ENCODE data around the gene PRKAR1B.

DNA sequence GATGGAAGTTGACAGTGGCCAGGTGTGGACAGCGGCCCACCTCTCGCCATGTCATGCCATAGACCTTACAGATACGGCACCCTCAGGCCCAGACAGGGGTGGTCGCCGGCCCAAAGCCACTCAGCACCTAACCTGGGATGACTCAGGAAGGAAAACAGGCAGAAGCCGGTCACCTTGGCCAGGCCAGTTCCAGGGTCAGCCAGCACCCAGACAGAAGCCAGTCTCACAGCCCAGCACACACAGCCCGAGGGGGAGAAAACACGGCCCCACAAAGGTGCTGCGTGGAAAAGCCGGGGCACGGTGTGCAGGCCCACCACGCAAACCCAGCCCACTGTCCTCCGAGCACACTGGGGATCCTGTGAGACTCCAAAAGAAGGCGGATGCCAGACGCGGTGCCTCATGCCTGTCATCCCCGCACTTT is 95.8 kb downstream of the PRKAR1B start:
- TF ChIP-seq, protein P1, sequence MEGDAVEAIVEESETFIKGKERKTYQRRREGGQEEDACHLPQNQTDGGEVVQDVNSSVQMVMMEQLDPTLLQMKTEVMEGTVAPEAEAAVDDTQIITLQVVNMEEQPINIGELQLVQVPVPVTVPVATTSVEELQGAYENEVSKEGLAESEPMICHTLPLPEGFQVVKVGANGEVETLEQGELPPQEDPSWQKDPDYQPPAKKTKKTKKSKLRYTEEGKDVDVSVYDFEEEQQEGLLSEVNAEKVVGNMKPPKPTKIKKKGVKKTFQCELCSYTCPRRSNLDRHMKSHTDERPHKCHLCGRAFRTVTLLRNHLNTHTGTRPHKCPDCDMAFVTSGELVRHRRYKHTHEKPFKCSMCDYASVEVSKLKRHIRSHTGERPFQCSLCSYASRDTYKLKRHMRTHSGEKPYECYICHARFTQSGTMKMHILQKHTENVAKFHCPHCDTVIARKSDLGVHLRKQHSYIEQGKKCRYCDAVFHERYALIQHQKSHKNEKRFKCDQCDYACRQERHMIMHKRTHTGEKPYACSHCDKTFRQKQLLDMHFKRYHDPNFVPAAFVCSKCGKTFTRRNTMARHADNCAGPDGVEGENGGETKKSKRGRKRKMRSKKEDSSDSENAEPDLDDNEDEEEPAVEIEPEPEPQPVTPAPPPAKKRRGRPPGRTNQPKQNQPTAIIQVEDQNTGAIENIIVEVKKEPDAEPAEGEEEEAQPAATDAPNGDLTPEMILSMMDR (IDR thresholded peaks at IDR 0.05) = no peak
- no peak for TF ChIP-seq POLR2A (IDR thresholded peaks at IDR 0.05)
- TF ChIP-seq EP300 (IDR thresholded peaks at IDR 0.05) = no peak
- TF ChIP-seq POLR2AphosphoS5 (IDR thresholded peaks at IDR 0.05) = no peak

Data from stomach (tissue), 4 donors.